HepG2 (cell line): Measurements from ENCODE around the gene DHRS4L2. TPM values are rescaled to one million over a fixed set of nuclear protein-coding genes. Genes with fewer than 3 reads are reported as not detected.
"Not testable (repeated sequence)": the region's sequence is repeated elsewhere in the genome, so short reads cannot be mapped to it uniquely, and the experiment has no call there.

Experiments used
- ARNT2 ChIP-seq: sonication (generic); formaldehyde crosslinking; IDR thresholded peaks from 2 replicates; pipeline ENCODE4 v1.8.0; 2022; ENCODE audit warnings: mild to moderate bottlenecking, low read depth, missing genetic modification reagents, moderate library complexity
- ARNTL ChIP-seq: sonication (generic); formaldehyde crosslinking; IDR thresholded peaks from 2 replicates; pipeline ENCODE4 v1.4.0; 2020; ENCODE audit warnings: mild to moderate bottlenecking, missing genetic modification reagents
- ATF7 ChIP-seq, 2 experiments: fragments of 450-650 bp in 1 of 2; sonication (generic) in 1 of 2; formaldehyde crosslinking in 1 of 2; IDR thresholded peaks; 2 replicates each; pipeline versions ENCODE4 v1.4.0 to v1.6.1; 2016 to 2020; ENCODE audit warnings: antibody characterized with exemption in 1 of 2, mild to moderate bottlenecking in 1 of 2, missing genetic modification reagents in 1 of 2
- DNMT1 ChIP-seq: sonication (generic); formaldehyde crosslinking; IDR thresholded peaks from 2 replicates; pipeline ENCODE4 v1.5.1; 2020; ENCODE audit warnings: mild to moderate bottlenecking, missing genetic modification reagents
- ELF1 ChIP-seq: sonication (generic); formaldehyde crosslinking; IDR thresholded peaks from 2 replicates; pipeline ENCODE4 v1.4.0; 2020; ENCODE audit warnings: missing genetic modification reagents
- HNRNPLL ChIP-seq: fragments of 200-400 bp; formaldehyde crosslinking; IDR thresholded peaks from 2 replicates; pipeline ENCODE4 v1.6.1; 2017; ENCODE audit warnings: mild to moderate bottlenecking, low read depth, low read length; ENCODE audit not compliant: poor library complexity, severe bottlenecking
- KLF16 ChIP-seq, 2 experiments: sonication (generic) in 1 of 2; formaldehyde crosslinking in 1 of 2; IDR thresholded peaks; 2 replicates each; pipeline versions ENCODE4 v1.6.1 to v1.8.0; 2016 to 2023; ENCODE audit warnings: missing genetic modification reagents in 2 of 2, missing compliant biosample characterization in 1 of 2
- NR3C1 ChIP-seq: sonication (generic); formaldehyde crosslinking; IDR thresholded peaks from 2 replicates; pipeline ENCODE4 v1.4.0; 2020; ENCODE audit warnings: missing genetic modification reagents
- PHF5A ChIP-seq: IDR thresholded peaks from one replicate; pipeline ENCODE4 v1.6.1; 2018; ENCODE audit warnings: low read depth, missing genetic modification reagents; ENCODE audit not compliant: unreplicated experiment
- PITX1 ChIP-seq: sonication (generic); formaldehyde crosslinking; IDR thresholded peaks from 2 replicates; pipeline ENCODE4 v1.5.1; 2020; ENCODE audit warnings: mild to moderate bottlenecking, missing genetic modification reagents
- ZBTB1 ChIP-seq: sonication (generic); formaldehyde crosslinking; IDR thresholded peaks from 2 replicates; pipeline ENCODE4 v1.4.0; 2020; ENCODE audit warnings: missing genetic modification reagents, borderline replicate concordance
- ZFP90 ChIP-seq: sonication (generic); formaldehyde crosslinking; IDR thresholded peaks from 2 replicates; pipeline ENCODE4 v1.8.0; 2022; ENCODE audit warnings: missing genetic modification reagents, mild to moderate bottlenecking, inconsistent platforms, borderline replicate concordance
- ZMAT3 ChIP-seq: sonication (generic); formaldehyde crosslinking; conservative IDR thresholded peaks from 2 replicates; pipeline ENCODE4 v1.7.0; 2021; ENCODE audit warnings: missing genetic modification reagents
- ZNF619 ChIP-seq: sonication (generic); formaldehyde crosslinking; IDR thresholded peaks from 2 replicates; pipeline ENCODE4 v1.4.0; 2020; ENCODE audit warnings: mild to moderate bottlenecking, missing genetic modification reagents
- ZNF792 ChIP-seq: IDR thresholded peaks from 2 replicates; pipeline ENCODE4 v1.6.1; 2016
- polyA plus RNA-seq, 8 experiments: library from polyadenylated mRNA; depleted of rRNA in 3 of 8; stranded (reverse) in 7 of 8; unstranded in 1 of 8; fragments of >200 nt; fragmentation: Illumina TruSeq in 4 of 8; extraction: Trizol in 4 of 8; gene quantifications; 2 replicates each; pipeline versions ENCODE4 v1.2.1 to v1.2.3, GENCODE V29; 2011 to 2016; ENCODE audit warnings: low read depth in 4 of 8, missing spikeins in 1 of 8, mixed read lengths in 1 of 8; ENCODE audit not compliant: insufficient read depth in 1 of 8
- total RNA-seq, 5 experiments: library from RNA; depleted of rRNA; stranded (reverse); fragments of >200 nt; fragmentation: Illumina TruSeq; extraction: Trizol; gene quantifications; 2 replicates each; pipeline ENCODE4 v1.2.3, GENCODE V29; 2016; ENCODE audit warnings: low read depth in 1 of 5
- TF ChIP-seq, protein P1 (sequence below): sonication (generic); formaldehyde crosslinking; IDR thresholded peaks from 2 replicates; pipeline ENCODE4 v1.8.0; 2022; ENCODE audit warnings: mild to moderate bottlenecking, missing genetic modification reagents, borderline replicate concordance
- TF ChIP-seq, protein P2 (sequence below): sonication (generic); formaldehyde crosslinking; IDR thresholded peaks from 2 replicates; pipeline ENCODE4 v1.5.0; 2020; ENCODE audit warnings: missing genetic modification reagents
- TF ChIP-seq, protein P3 (sequence below): sonication (generic); formaldehyde crosslinking; conservative IDR thresholded peaks from 2 replicates; pipeline ENCODE4 v1.8.0; 2022; ENCODE audit warnings: mild to moderate bottlenecking, moderate library complexity, missing genetic modification reagents
- TF ChIP-seq, protein P4 (sequence below): sonication (generic); formaldehyde crosslinking; IDR thresholded peaks from 2 replicates; pipeline ENCODE4 v1.5.0; 2020; ENCODE audit warnings: mild to moderate bottlenecking, missing genetic modification reagents, moderate library complexity

The DHRS4L2 gene
- total and polyA plus RNA-seq, 2 of the 13 experiments (the other 11 are each of a cell fraction or from before 2014, with no cell fraction given) = 24.7 to 38.2 TPM

DNA sequence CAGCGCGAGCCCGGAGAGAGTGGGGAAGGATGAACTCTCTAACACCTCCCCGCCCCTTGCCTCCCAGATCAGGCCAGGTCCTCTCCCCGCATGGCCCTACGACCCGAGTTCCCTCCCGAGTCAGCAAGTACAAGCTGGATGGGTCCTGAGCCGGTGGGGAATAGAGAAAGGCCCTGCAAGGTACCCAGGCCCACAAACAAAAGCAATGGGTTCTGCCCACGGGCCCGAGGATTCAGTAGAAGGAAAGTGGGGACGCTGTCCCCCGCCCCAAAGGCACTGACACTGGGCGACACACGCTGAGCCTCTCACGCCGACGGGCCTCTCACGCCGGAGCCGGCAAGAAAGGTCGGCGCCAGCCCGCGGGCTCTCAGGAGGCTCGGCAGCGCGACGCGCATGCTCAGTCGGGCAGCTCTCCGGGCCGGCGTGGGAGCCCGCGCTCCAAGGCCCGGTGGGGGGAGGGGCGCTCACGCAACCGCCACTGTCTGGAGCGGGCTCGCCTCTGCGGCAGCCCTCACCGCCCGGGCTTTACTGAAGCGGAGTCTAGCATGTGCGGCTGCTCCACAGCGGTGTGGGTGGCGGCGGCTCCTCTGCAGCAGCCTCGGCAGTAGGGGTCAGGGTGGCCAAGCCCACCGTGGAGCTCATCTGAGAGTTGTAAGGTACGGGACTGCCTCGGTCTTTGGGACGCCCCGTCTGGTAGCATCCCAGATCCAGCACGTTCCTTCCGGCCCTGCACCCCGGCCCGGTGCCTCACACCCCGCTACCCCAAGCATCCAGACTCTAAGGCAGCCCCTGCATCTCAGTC lies 19.0 kb upstream of the DHRS4L2 start (continued):
- TF ChIP-seq, protein P1, sequence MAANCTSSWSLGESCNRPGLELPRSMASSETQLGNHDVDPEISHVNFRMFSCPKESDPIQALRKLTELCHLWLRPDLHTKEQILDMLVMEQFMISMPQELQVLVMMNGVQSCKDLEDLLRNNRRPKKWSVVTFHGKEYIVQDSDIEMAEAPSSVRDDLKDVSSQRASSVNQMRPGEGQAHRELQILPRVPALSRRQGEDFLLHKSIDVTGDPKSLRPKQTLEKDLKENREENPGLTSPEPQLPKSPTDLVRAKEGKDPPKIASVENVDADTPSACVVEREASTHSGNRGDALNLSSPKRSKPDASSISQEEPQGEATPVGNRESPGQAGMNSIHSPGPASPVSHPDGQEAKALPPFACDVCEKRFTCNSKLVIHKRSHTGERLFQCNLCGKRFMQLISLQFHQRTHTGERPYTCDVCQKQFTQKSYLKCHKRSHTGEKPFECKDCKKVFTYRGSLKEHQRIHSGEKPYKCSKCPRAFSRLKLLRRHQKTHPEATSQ (CRISPR knock-in tag) = 0 out of 2 replicates have a peak, but pooled peaks have one; percentile 48
- TF ChIP-seq ZFP90 (CRISPR knock-in tag) (peak; percentile 94; the same call in 1 of the 2 replicates), ZNF792 (CRISPR knock-in tag) (peak; percentile 93), ARNT2 (peak; percentile 78), ZNF619 (peak; percentile 83; the same call in 1 of the 2 replicates), HNRNPLL (peak; percentile 28), ZBTB1 (CRISPR knock-in tag) (peak; percentile 88; the same call in 1 of the 2 replicates), ARNTL (CRISPR knock-in tag) (0 out of 2 replicates have a peak, but pooled peaks have one; percentile 18), ELF1 (CRISPR knock-in tag) (peak; percentile 26; the same call in 1 of the 2 replicates), DNMT1 (CRISPR knock-in tag) (peak; percentile 79; the same call in 1 of the 2 replicates), PITX1 (peak; percentile 77), ATF7 (CRISPR knock-in tag; IDR thresholded peaks at IDR 0.05) (peak; percentile 71; the same call in 1 of the 2 replicates), NR3C1 (CRISPR knock-in tag) (peak; percentile 82; the same call in 1 of the 2 replicates), PHF5A (peak; percentile 79), ZMAT3 (CRISPR knock-in tag) (0 out of 2 replicates have a peak, but pooled peaks have one; percentile 72), KLF16 (CRISPR knock-in tag; IDR thresholded peaks at IDR 0.05) (peak; percentile 44 to 80; a peak in 1 of 4 replicates)
- TF ChIP-seq, protein P2, sequence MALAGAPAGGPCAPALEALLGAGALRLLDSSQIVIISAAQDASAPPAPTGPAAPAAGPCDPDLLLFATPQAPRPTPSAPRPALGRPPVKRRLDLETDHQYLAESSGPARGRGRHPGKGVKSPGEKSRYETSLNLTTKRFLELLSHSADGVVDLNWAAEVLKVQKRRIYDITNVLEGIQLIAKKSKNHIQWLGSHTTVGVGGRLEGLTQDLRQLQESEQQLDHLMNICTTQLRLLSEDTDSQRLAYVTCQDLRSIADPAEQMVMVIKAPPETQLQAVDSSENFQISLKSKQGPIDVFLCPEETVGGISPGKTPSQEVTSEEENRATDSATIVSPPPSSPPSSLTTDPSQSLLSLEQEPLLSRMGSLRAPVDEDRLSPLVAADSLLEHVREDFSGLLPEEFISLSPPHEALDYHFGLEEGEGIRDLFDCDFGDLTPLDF (CRISPR knock-in tag) = peak; percentile 93
- TF ChIP-seq, protein P3, sequence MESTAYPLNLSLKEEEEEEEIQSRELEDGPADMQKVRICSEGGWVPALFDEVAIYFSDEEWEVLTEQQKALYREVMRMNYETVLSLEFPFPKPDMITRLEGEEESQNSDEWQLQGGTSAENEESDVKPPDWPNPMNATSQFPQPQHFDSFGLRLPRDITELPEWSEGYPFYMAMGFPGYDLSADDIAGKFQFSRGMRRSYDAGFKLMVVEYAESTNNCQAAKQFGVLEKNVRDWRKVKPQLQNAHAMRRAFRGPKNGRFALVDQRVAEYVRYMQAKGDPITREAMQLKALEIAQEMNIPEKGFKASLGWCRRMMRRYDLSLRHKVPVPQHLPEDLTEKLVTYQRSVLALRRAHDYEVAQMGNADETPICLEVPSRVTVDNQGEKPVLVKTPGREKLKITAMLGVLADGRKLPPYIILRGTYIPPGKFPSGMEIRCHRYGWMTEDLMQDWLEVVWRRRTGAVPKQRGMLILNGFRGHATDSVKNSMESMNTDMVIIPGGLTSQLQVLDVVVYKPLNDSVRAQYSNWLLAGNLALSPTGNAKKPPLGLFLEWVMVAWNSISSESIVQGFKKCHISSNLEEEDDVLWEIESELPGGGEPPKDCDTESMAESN (CRISPR knock-in tag) = peak; percentile 72
- TF ChIP-seq, protein P4, sequence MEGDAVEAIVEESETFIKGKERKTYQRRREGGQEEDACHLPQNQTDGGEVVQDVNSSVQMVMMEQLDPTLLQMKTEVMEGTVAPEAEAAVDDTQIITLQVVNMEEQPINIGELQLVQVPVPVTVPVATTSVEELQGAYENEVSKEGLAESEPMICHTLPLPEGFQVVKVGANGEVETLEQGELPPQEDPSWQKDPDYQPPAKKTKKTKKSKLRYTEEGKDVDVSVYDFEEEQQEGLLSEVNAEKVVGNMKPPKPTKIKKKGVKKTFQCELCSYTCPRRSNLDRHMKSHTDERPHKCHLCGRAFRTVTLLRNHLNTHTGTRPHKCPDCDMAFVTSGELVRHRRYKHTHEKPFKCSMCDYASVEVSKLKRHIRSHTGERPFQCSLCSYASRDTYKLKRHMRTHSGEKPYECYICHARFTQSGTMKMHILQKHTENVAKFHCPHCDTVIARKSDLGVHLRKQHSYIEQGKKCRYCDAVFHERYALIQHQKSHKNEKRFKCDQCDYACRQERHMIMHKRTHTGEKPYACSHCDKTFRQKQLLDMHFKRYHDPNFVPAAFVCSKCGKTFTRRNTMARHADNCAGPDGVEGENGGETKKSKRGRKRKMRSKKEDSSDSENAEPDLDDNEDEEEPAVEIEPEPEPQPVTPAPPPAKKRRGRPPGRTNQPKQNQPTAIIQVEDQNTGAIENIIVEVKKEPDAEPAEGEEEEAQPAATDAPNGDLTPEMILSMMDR = peak; percentile 17
- not testable (repeated sequence) for TF ChIP-seq ATF7 (IDR thresholded peaks at IDR 0.05)
